Epidermal melanocyte (primary cell): ENCODE data around the gene NDUFS1.
"Not testable (repeated sequence)": the region's sequence is repeated elsewhere in the genome, so short reads cannot be mapped to it uniquely, and the experiment has no call there.

Source experiments
- DNase-seq: peaks from one replicate; pipeline ENCODE4 v3.0.0; 2011; ENCODE audit warnings: low spot score; ENCODE audit not compliant: insufficient read length

Gene NDUFS1

GRCh38 chr2:206159346-206160124 lies at the start of gene NDUFS1, which contains the start of gene EEF1B2:
Gene NDUFS1, minus strand, starts transcription at chr2:206159444. Its CDS starts 5,766 bp downstream, at chr2:206153678.
Gene EEF1B2, plus strand, starts transcription at chr2:206159895. Its CDS starts 85 bp downstream, at chr2:206159980.
- DNase-seq: peak; percentile 85

- no peak for DNase-seq
These were observed 49.7 kb upstream of the NDUFS1 start for GRCh38 chr2:206208900-206209299.

GRCh38 chr2:206207316-206207715 lies 48.1 kb upstream of the NDUFS1 start:
- DNase-seq: not testable (repeated sequence)

DNA sequence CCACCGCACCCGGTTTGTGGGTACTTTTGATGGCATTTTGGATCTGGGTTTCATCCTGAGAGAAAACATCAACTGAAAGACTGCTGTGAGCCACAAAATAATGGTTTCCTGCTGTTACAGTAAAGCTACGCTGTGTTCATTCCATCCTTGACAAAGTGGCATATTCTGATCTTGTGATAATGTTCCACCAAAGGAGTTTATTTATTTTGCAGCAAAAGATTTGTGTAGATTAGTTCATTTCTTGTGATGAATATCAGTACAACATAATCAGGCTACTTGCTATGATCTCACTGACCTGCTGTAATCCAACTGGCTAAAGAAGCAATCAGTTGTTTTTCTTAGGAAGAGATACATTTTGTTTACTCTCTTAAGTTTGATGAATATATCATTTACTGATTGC lies 45.5 kb upstream of the NDUFS1 start:
- DNase-seq: no peak

GRCh38 chr2:206203331-206203730 lies 44.1 kb upstream of the NDUFS1 start:
- no peak for DNase-seq

GRCh38 chr2:206202446-206202845 lies 43.2 kb upstream of the NDUFS1 start:
- DNase-seq: no peak

DNA sequence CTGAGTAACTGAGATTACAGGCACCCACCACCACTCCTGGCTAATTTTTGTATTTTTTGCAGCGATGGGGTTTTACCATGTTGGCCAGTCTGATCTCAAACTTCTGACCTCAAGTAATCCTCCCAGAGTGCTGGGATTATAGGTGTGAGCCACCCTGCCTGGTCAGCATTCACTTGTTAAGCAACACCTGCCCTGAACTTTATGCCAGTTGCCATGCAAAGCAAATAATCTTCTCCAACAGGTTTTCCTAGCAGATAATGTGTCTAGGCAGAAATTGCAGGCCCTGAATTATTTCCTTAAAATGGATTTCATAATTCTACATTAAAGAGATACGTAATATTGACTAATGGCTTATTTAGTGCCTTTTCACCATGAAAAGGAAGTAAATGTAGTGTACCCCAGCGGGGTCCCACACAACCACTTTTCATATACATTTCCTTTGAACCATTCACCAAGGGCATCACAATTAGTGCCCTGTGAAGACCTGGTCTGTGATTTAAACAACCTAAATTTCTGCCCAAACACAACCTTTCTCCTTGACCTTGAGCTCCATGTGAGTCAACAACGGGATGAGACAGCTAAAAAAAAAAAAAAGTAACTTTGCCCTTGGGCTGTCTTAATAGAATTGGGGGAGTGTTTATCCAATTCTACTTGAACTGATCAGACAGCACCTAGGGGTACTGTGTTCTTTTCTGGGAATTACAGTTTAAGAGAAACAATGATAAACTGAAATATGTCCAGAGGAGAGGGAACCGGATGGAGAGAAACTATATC lies 42.0 kb upstream of the NDUFS1 start:
- DNase-seq: no peak

DNA sequence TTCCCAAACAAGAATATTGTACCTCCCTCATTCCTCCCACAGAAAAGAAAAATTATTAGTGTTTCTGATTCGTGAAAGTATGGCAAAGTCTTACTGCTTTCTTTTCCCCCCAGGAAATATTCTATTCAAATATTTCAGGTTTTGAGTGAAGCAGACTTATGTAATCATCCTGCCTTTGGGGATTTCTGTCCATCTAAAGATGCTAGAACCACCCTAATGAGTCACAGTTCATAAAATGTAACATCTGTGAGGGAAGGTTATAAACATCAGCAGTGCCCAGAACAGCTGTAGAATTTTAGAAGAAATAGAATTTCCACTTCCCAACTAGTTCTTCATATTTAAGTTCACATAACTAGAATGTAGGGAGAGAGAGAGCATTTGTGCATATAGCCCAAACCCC lies 39.4 kb upstream of the NDUFS1 start:
- peak; percentile 54 for DNase-seq

DNA sequence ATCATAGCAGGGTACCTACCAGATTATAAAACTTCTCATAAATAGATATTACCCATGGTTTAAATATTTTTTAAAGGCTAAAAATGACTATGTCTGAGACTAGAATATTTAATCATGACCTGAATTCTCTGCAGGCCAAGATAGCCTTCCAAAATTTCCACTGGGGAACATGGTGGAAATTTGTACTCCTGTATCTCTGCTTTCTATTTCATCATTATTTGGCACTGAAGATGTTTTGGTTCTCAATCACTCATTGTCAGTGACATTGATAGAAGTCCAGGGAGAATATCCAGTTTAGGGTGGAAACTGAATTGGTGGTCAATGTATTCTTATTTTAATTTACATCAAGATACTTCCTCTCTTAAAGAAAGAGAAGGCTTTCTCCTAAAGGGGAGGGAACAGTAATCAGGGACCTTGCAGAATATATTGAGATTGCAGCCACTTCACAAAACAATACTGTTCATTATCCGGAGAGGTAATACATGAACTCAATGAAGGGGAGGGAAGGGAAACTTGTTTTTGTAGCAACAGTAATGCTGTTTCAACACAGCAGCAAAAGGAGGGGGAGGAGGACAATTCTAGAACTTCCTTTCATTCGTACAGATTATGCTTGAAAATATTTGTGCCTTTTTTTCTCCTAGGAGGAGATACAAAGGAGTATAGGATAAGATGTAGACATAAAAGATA lies 34.6 kb upstream of the NDUFS1 start:
- no peak for DNase-seq

GRCh38 chr2:206192157-206192556 lies 32.9 kb upstream of the NDUFS1 start:
- DNase-seq: no peak

DNA sequence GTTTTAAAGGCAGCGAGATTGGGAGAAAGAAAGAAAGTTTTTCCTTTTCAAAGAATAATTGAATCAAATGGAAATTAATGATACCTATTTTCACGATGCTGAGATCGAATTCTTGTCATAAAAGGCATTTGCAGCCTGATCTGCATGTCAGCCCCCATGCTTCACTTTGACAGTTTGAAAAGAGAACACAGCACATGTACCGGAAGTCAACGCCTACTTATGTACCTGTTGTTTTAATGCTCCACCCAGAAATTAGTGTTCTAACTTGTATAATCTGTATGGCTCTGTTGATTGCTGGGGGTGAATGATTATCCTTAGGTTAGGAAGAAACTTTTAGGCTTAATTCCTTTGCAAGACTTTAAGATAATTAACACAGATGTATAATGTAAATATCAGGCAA lies 31.4 kb upstream of the NDUFS1 start:
- DNase-seq: no peak

DNA sequence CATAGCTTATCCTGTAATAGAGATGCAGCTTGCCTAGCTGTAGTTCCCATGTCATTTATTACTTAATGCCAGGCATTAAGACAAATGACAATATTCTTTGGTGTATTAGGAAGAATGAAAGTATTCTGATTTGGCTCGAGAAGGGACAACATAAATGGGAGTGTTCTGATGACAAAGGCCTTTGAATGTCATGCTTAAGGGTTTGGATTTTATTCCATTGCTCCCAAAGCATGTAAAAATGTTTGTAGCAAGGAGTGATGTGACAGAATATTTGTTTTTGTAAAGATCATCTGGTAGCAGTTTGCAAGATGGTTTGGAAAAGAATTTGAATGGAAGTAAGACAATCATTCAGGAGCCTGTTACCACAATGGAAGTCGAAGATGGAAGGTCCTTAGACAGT lies 30.9 kb upstream of the NDUFS1 start:
- no peak for DNase-seq

- DNase-seq: no peak
These were observed 30.4 kb upstream of the NDUFS1 start for GRCh38 chr2:206189691-206190090.

GRCh38 chr2:206181526-206181925 lies 22.3 kb upstream of the NDUFS1 start:
- DNase-seq: not testable (repeated sequence)

DNA sequence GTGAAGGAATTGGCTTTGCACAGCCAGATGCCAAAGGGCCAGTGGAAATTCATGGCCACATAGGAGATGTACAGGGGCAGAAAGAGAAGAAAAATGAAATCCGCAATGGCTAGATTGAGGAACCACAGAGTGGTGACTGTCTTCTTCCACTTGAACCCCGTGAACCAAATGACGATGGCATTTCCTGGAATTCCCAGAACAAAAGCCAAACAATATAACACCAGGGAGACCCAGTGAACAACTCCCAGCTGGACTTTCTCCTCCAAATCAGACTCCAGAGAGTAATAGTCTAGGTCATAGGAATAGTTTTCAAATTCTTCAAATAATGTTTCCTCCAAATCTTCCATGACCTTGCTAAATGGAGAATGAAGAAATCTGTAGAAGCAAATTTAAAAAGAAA lies 17.7 kb upstream of the NDUFS1 start:
- DNase-seq: no peak

GRCh38 chr2:206176121-206176520 lies 16.9 kb upstream of the NDUFS1 start:
- DNase-seq: no peak

DNA sequence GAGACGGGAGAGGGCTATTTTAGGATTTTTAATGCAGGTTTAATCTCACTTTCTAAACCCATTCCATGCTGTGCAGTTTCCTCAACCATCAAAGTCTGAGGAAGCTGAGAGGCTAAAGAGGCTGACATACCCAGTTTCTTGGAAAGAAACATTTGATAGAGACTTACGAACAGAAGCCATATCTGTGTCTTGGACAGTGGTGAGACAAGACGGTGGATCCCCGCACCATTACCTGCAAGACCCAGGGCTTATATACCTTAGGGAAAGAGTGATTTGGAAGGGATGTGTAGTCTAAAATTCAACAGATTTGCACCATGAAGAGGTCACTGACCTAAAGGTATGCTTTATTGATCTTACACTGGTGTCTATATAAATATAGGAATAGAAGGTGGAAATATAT lies 13.9 kb upstream of the NDUFS1 start:
- no peak for DNase-seq

DNA sequence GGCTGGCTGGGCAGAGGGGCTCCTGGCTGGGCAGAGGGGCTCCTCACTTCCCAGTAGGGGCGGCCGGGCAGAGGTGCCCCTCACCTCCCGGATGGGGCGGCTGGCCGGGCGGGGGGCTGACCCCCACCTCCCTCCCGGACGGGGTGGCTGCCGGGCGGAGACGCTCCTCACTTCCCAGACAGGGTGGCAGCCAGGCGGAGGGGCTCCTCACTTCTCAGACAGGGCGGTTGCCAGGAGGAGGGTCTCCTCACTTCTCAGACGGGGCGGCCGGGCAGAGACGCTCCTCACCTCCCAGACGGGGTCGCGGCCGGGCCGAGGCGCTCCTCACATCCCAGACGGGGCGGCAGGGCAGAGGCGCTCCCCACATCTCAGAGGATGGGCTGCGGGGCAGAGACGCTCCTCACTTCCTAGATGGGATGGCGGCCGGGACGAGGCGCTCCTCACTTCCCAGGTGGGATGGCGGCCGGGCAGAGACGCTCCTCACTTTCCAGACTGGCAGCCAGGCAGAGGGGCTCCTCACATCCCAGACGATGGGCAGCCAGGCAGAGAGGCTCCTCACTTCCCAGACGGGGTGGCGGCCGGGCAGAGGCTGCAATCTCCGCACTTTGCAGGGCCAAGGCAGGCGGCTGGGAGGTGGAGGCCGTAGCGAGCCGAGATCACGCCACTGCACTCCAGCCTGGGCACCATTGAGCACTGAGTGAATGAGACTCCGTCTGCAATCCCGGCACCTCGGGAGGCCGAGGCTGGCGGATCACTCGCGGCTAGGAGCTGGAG lies 12.6 kb upstream of the NDUFS1 start:
- DNase-seq: not testable (repeated sequence)

DNA sequence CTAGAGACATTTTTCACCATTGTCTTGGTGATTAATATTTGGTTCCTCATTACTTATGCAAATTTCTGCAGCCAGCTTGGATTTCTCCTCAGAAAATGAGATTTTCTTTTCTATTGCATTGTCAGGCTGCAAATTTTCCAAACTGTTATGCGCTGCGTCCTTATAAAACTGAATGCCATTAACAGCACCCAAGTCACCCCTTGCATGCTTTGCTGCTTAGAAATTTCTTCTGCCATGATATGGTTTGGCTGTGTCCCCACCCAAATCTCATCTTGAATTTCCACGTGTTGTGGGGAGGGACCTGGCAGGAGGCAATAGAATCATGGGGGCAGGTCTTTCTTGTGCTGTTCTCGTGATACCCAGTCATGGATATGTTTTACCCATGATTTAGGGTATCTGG lies 9.0 kb upstream of the NDUFS1 start:
- DNase-seq: not testable (repeated sequence)

- DNase-seq: no peak
These were observed 5.1 kb upstream of the NDUFS1 start for GRCh38 chr2:206164261-206164862.
